Muscle layer of colon (tissue), 2 donors: ENCODE measurements around the gene DERL2.
"Not testable (repeated sequence)": the region's sequence is repeated elsewhere in the genome, so short reads cannot be mapped to it uniquely, and the experiment has no call there.

ENCODE experiments used
- H3K27ac ChIP-seq: one replicate; pipeline ENCODE4 v1.7.0; 2013; ENCODE audit warnings: low read depth, mild to moderate bottlenecking, low read length, moderate library complexity
- H3K27me3 ChIP-seq, 2 donors: one replicate each; pipeline ENCODE4 v1.7.0; 2013; ENCODE audit warnings: low read length in 2 of 2, mild to moderate bottlenecking in 2 of 2; ENCODE audit not compliant: insufficient read depth in 2 of 2, control insufficient read depth in 1 of 2
- H3K36me3 ChIP-seq: one replicate; pipeline ENCODE4 v1.7.0; 2013; ENCODE audit warnings: mild to moderate bottlenecking, low read length; ENCODE audit not compliant: insufficient read depth
- H3K4me1 ChIP-seq: one replicate; pipeline ENCODE4 v1.7.0; 2013; ENCODE audit warnings: mild to moderate bottlenecking, low read length; ENCODE audit not compliant: insufficient read depth
- H3K4me3 ChIP-seq, 2 donors: one replicate each; pipeline ENCODE4 v1.7.0; 2013; ENCODE audit warnings: low read length in 2 of 2, low read depth in 1 of 2, mild to moderate bottlenecking in 1 of 2, moderate library complexity in 1 of 2
- H3K9ac ChIP-seq: one replicate; pipeline ENCODE4 v1.7.0; 2013; ENCODE audit warnings: low read length
- H3K9me3 ChIP-seq: one replicate; pipeline ENCODE4 v1.7.0; 2013; ENCODE audit warnings: mild to moderate bottlenecking, low read length
- donor health status: abdominal sarcoma.
- donor health status: Adenocarcinoma of cecum.

DERL2 gene

DNA sequence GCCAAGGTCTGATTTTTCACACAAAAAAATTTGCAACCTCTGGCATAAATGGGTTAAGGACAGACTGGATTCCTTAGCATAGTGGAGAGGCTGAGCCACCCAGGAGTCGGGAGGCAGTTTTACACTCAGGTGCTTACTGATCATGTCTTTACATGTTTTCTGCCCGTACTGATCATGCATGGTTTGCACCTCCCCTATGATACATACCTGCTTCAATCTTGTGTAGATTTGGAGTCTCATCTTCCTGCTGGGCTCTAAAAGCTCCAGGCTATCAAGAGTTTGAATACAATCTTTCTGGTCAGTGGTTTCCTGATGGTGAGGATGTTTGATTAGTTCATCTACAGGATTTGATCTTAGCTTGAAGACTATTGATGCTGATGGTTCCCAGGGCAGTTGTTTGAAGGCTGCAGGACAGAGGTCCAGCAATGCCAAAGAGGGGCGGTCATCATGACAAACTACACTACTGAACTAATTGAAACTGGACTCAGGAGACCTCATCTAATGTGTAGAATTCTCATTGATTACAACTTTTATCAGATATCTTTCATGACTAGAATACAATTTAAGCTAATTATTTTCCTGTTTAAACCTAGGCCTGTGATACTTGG is 53.9 kb downstream of the DERL2 start:
- H3K9me3 ChIP-seq = no peaks in the 10 kb centered on the region
- no peak overlapping the region for H3K27ac ChIP-seq
- no peaks in the 10 kb centered on the region for H3K4me1 ChIP-seq
- H3K36me3 ChIP-seq = peaks cover 80% of the 10 kb centered on the region
- H3K4me3 ChIP-seq = no peak overlapping the region
- H3K9ac ChIP-seq = no peak overlapping the region
- no peaks in the 10 kb centered on the region for H3K27me3 ChIP-seq

GRCh38 chr17:5431234-5431633 is 54.7 kb downstream of the DERL2 start:
- not testable (repeated sequence) for H3K9me3 ChIP-seq, H3K27ac ChIP-seq, H3K9ac ChIP-seq, H3K4me3 ChIP-seq, H3K4me1 ChIP-seq, H3K27me3 ChIP-seq
- peaks cover 84% of the 10 kb centered on the region for H3K36me3 ChIP-seq

DNA sequence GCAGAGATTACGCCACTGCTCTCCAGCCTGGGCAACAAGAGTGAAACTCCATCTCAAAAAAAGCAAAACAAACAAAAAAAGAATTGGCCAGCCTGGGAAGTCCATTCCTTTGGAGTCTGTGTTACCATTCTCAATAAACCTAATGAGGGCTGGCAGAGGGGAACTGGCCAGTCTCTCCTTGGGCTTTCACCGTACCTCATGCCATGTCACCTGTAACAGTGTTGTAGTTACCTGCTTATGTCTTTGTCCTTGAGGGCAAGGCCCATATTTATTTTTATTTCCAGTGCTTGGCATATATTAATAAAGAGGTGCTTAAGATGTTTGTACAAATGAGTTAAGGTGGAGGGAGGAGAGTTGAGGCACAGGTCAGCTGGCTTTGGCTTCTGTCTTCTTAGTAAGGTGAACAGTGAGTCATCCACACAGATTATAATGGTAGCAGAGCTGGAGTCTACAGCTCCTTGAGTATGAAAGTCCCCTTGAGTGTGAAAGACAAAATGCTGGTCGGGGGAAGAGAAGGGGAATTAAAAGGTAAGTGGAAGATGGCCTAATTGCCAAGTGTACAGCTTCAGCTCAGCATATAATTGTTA is 55.5 kb downstream of the DERL2 start:
- Histone ChIP-seq H3K4me1 (no peaks in the 10 kb centered on the region), H3K9ac (no peak overlapping the region), H3K9me3 (no peaks in the 10 kb centered on the region), H3K4me3 (no peak overlapping the region), H3K36me3 (peaks cover 89% of the 10 kb centered on the region), H3K27ac (no peak overlapping the region), H3K27me3 (no peaks in the 10 kb centered on the region)

GRCh38 chr17:5429191-5429887 is 56.6 kb downstream of the DERL2 start:
- H3K27ac ChIP-seq = no peak overlapping the region
- H3K36me3 ChIP-seq = peaks cover 91% of the 10 kb centered on the region
- H3K4me1 ChIP-seq = no peaks in the 10 kb centered on the region
- no peak overlapping the region for H3K9ac ChIP-seq
- no peaks in the 10 kb centered on the region for H3K27me3 ChIP-seq
- H3K4me3 ChIP-seq = no peak overlapping the region
- no peaks in the 10 kb centered on the region for H3K9me3 ChIP-seq

DNA sequence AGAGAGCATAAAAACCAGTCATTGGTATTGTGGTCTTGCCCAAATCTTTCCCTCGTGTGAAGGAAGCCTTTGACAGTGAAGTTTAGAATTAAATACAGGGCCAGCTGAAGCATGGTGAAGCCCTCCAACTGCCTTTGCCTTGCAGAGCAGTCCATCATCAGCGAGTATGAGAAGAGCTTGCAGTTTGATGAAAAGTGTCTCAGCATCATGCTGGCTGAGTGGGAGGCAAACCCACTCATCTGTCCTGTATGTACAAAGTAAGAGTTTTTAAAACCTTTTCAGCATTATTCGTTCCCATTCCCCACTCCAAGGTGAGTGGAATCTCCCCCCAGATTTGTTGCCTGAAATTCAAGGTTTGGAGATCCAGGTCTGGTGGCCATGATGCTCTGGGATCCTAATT is 60.2 kb downstream of the DERL2 start:
- H3K9me3 ChIP-seq = no peaks in the 10 kb centered on the region
- H3K36me3 ChIP-seq = peaks cover 84% of the 10 kb centered on the region
- H3K9ac ChIP-seq = no peak overlapping the region
- peaks cover 3% of the 10 kb centered on the region for H3K4me1 ChIP-seq
- no peaks in the 10 kb centered on the region for H3K27me3 ChIP-seq
- H3K27ac ChIP-seq = no peak overlapping the region
- H3K4me3 ChIP-seq = no peak overlapping the region

GRCh38 chr17:5424909-5425308 is 61.1 kb downstream of the DERL2 start:
- Histone ChIP-seq H3K4me1 (peaks cover 6% of the 10 kb centered on the region), H3K27me3 (no peaks in the 10 kb centered on the region), H3K9ac (no peak overlapping the region), H3K27ac (no peak overlapping the region), H3K4me3 (no peak overlapping the region), H3K36me3 (peaks cover 79% of the 10 kb centered on the region), H3K9me3 (no peaks in the 10 kb centered on the region)

- Histone ChIP-seq H3K4me3 (no peak overlapping the region), H3K9ac (no peak overlapping the region), H3K27ac (no peak overlapping the region), H3K9me3 (no peaks in the 10 kb centered on the region), H3K27me3 (no peaks in the 10 kb centered on the region), H3K36me3 (peaks cover 57% of the 10 kb centered on the region), H3K4me1 (peaks cover 13% of the 10 kb centered on the region)
Observed at GRCh38 chr17:5422505-5422904, 63.5 kb downstream of the DERL2 start.
